Measurements from ENCODE around the gene CTRB1.
"Not testable (repeated sequence)": the region's sequence is repeated elsewhere in the genome, so short reads cannot be mapped to it uniquely, and the experiment has no call there.

The CTRB1 gene

DNA sequence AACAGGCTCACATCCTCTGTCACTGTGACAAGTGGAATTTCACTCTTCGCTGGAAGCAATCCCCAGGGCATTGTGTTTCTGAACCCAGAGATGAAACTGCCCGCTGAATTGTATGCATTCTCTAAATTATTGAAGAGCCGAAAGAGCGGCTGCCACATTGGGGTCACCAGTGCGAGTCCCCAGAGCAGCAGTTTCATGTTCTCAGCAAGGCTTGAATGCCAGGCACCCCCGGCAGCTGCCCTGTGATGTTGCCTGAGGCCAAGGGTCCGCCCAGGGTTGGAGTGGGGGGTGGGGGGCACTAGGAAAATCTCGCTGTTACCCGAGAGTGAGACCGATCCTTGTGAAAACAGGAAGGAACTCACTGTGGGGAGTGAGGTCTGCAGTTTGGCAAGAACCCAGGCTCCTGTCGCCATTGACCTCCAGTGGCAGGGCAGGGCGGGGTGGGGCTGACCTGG is 53.3 kb downstream of the CTRB1 start:
- H3K4me3 Mint-ChIP-seq: no peak overlapping the region
- no peak for DNase-seq
- H3K9me3 Mint-ChIP-seq: no peaks in the 10 kb centered on the region
- H3K36me3 Mint-ChIP-seq (ENCODE audit: low read depth): no peaks in the 10 kb centered on the region
- peaks cover 20% of the 10 kb centered on the region for H3K27me3 Mint-ChIP-seq
- peaks cover 6% of the 10 kb centered on the region for H3K4me1 Mint-ChIP-seq (ENCODE audit: low read depth)
- H3K27ac Mint-ChIP-seq: no peak overlapping the region

DNA sequence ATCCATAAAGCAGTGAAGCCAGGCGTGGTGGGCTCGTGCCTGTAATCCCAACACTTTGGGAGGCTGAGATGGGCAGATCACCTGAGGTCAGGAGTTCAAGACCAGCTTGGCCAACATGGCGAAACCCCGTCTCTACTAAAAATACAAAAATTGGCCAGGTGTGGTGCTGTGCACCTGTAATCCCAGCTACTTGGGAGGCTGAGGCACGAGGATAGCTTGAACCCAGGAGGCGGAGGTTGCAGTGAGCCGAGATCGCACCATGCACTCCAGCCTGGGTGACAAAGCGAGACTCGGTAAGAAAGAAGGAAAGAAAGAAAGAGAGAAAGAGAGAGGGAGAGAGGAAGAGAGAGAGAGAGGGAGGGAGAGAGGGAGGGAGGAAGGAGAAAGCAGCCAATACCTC is 53.8 kb downstream of the CTRB1 start:
- not testable (repeated sequence) for H3K27ac Mint-ChIP-seq, H3K9me3 Mint-ChIP-seq

DNA sequence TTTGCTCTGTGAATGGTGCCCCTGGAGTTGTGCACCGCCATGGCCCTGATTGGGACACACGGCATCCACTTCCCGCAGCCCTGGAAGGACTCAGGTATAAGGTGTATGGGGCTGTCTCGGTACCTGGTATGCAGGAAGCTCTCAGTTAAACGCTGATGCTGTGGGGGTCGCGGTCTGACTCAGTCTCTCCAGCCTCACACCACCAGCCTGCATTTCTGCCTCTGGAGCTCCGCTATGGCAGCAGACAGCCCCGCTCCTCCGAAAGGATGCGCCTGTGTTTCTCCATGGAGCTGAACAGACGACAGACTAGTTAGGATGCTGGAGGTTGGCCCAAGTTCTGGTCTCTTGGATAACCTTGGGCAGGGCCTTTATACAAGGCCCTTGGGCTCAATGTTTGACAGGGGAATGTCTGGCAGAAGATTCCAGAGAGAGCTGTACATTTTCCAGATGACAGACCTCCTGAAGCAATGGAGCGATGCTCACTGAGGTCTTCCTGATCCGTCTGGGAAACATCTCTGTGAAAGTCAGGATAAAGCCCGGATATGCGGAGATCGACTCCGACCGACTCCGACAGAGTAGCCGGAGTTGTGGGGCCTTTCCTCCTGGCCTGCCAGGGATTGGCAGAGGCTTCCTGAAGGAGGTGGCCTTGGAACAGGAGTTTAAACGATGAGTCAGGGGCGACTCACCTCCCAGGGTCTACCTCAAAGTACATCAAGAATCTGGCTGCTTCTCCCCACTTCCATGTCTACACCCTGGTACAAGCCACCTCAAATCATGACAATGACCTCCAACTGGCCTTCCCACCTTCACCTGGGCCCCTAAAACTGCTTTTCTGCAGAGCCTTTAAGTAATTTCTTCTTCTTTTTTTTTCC is 54.5 kb downstream of the CTRB1 start:
- Mint-ChIP-seq H3K27me3 (peaks cover 23% of the 10 kb centered on the region), H3K4me1 (ENCODE audit: low read depth) (peaks cover 6% of the 10 kb centered on the region), H3K36me3 (ENCODE audit: low read depth) (no peaks in the 10 kb centered on the region), H3K27ac (no peak overlapping the region), H3K9me3 (no peaks in the 10 kb centered on the region), H3K4me3 (no peak overlapping the region)
- no peak for DNase-seq

More for the DNA sequence above, 53.8 kb downstream of the CTRB1 start:
- not testable (repeated sequence) for H3K4me3 Mint-ChIP-seq; DNase-seq; H3K4me1 Mint-ChIP-seq (ENCODE audit: low read depth); H3K36me3 Mint-ChIP-seq (ENCODE audit: low read depth)
- peaks cover 23% of the 10 kb centered on the region for H3K27me3 Mint-ChIP-seq
